ENCODE results near the gene ZFAND5.
A peak's percentile ranks its signal among the peaks of the same experiment; 100 is the strongest.

The ZFAND5 gene

GRCh38 chr9:72349911-72350310 lies 15.1 kb downstream of the ZFAND5 start:
- FAIRE-seq: peak; percentile 92
- TF ChIP-seq, protein P1, sequence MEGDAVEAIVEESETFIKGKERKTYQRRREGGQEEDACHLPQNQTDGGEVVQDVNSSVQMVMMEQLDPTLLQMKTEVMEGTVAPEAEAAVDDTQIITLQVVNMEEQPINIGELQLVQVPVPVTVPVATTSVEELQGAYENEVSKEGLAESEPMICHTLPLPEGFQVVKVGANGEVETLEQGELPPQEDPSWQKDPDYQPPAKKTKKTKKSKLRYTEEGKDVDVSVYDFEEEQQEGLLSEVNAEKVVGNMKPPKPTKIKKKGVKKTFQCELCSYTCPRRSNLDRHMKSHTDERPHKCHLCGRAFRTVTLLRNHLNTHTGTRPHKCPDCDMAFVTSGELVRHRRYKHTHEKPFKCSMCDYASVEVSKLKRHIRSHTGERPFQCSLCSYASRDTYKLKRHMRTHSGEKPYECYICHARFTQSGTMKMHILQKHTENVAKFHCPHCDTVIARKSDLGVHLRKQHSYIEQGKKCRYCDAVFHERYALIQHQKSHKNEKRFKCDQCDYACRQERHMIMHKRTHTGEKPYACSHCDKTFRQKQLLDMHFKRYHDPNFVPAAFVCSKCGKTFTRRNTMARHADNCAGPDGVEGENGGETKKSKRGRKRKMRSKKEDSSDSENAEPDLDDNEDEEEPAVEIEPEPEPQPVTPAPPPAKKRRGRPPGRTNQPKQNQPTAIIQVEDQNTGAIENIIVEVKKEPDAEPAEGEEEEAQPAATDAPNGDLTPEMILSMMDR (IDR thresholded peaks at IDR 0.05; ENCODE audit: insufficient read depth, missing control alignments): no peak
- no peak for DNase-seq (ENCODE audit: insufficient read length, low spot score)

DNA sequence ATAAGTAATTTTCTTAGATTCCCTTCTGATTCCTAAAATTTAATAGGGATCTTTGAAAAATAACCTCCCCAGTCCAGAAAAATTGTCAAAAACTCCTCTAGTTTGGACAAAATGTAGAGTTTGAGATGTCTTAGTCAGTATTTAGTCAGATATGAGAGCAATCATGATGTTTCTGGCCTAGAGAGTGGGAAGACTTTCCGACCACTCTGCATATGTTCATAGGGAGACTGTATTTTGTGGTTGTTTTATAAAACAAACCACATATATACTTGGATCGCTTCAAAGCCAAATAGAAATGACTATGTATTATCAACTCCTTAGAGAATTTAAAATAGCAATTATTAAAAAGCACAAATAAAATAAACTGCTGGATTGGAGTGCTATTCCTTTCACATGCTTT lies 15.8 kb downstream of the ZFAND5 start:
- DNase-seq (ENCODE audit: insufficient read length, low spot score) (no peak), FAIRE-seq (no peak)
- TF ChIP-seq, protein P1 (IDR thresholded peaks at IDR 0.05; ENCODE audit: insufficient read depth, missing control alignments): no peak

- TF ChIP-seq, protein P1 (IDR thresholded peaks at IDR 0.05; ENCODE audit: insufficient read depth, missing control alignments): no peak
- DNase-seq (ENCODE audit: insufficient read length, low spot score) (no peak), FAIRE-seq (no peak)
These were observed 18.7 kb downstream of the ZFAND5 start for GRCh38 chr9:72346333-72346732.

DNA sequence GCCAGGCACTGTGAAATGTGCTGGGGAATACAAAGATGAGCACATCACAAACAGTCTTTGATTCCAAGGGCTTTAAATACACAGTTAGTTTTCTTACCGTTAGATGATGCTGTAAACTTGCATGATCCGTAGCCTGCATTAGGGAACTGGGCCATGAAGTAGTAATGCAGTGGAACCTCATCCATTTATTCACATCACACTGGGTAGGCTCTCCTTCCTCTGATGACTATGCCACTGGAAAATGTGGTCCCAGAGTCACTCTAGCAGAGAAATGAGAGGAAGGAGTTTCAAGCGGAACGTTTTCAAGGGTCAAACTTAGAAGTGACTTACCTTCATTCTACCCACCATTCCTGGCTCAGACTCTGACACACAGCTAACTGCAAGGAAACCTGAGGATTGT lies 26.4 kb downstream of the ZFAND5 start:
- FAIRE-seq: no peak
- TF ChIP-seq, protein P1 (IDR thresholded peaks at IDR 0.05; ENCODE audit: insufficient read depth, missing control alignments): no peak
- no peak for DNase-seq (ENCODE audit: insufficient read length, low spot score)

DNA sequence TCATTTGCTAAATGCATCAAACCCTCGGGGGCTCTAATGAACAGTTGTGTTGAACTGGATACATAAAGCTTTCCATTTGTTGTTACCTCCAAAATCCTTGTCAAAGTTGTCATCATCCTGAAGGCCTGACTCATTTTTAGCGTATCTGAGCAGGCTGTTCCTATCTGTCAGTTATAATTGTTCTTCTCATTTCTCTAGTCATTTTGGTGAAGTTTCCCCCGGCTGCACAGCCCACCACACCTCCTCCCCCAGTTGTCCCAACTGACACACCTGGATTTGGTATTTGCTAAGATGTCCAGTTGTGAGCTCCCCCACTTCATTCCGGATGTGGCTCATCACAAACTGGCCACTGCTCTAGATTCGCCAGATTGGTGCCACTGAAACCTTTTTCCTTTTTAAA lies 27.7 kb downstream of the ZFAND5 start:
- no peak for FAIRE-seq
- TF ChIP-seq, protein P1 (IDR thresholded peaks at IDR 0.05; ENCODE audit: insufficient read depth, missing control alignments): no peak
- no peak for DNase-seq (ENCODE audit: insufficient read length, low spot score)

GRCh38 chr9:72334658-72335337 lies 30.2 kb downstream of the ZFAND5 start:
- DNase-seq (ENCODE audit: insufficient read length, low spot score) (no peak), FAIRE-seq (no peak)
- TF ChIP-seq, protein P1 (IDR thresholded peaks at IDR 0.05; ENCODE audit: insufficient read depth, missing control alignments): no peak

- no peak for FAIRE-seq
- TF ChIP-seq, protein P1 (IDR thresholded peaks at IDR 0.05; ENCODE audit: insufficient read depth, missing control alignments): peak; percentile 29
- DNase-seq (ENCODE audit: insufficient read length, low spot score): no peak
These were observed 31.3 kb downstream of the ZFAND5 start for GRCh38 chr9:72333709-72334108.

Measured in D721Med (cell line).